Measurements from ENCODE around the gene PLEKHH1.

Gene PLEKHH1

GRCh38 chr14:67532998-67533753 is at the start of gene PLEKHH1:
Gene PLEKHH1, plus strand, starts transcription at chr14:67533290. Its CDS starts 8,578 bp downstream, at chr14:67541868.
- DNase-seq (ENCODE audit: low read depth), result no peak

DNA sequence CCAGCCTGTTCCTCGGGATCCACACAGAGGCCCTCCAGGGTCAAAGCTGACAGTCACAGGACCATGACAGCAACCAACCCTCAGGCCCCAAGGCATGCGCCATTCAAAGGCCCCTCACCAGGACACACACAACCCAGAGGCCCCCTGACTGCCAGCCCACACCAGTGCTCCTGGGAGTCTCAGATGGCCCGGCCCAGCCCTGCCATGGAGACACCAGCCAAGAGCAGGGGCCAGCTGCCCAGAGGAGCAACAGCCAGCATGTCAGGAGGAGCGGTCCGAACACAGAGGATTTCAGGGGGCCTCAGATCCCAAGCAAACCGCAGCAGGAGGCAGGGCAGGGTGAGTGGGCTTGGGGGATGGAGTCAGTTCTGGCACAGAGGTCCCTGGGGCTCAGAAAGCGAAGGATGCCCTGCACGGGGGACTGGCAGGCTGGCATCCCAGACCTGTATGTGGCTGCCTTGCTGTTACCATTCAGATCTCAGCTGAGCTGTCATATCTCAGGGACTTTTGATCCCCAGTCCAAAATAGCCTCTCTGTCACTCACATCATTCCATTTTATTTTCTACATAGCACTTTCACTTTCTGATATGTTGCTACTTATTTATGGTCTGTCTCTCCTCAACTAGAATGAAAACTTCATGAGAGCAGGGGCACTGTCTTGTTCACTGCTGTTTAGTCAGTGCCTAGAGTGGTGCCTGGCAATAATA is 49.4 kb upstream of the PLEKHH1 start:
- no peak for DNase-seq (ENCODE audit: low read depth)

GRCh38 chr14:67485501-67486095 is 47.5 kb upstream of the PLEKHH1 start:
- DNase-seq (ENCODE audit: low read depth), result no peak

DNA sequence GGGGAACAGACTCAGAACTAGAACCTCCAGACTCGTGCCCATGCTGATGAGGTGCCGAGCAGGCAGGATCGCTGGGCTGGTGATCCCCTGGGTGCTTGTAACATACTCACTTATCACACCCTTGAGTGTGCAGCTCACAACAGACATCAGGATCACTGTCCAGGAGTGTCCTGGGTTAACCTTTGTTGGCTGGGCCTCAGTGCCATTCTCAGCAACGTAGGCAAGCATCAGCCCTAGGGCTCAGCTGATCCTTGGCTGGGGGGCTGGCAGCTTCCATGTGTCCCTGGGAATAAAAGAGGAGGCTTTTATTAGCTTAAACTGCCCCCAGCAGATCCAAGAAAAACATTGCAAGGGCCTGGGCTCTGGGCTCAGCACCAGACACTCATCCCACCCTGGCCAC is 46.2 kb upstream of the PLEKHH1 start:
- DNase-seq (ENCODE audit: low read depth), result no peak

DNA sequence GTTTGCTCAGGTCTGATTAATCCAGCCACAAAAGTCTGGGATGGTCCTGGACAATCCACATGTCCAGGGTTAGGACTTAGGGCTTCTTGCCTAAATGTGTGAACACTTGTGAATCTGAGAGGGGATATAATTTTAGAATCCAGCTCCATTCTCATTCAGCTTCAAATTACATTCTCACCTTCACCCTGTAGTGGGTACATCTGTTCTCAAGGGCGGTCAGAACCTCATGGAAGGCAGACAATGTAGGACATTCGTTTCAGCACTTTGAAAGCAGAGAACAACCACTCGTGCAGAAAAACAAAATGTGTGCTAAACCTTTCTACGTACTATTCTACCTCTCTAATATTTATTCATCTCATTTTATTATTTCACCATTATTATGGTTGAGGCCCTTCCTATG is 45.8 kb upstream of the PLEKHH1 start:
- no peak for DNase-seq (ENCODE audit: low read depth)

- no peak for DNase-seq (ENCODE audit: low read depth)
Measured at GRCh38 chr14:67487937-67488893, 44.9 kb upstream of the PLEKHH1 start, which contains the start of gene TMEM229B. Gene TMEM229B, minus strand, starts transcription at chr14:67488721. Its CDS starts 14,798 bp downstream, at chr14:67473923.

- no peak for DNase-seq (ENCODE audit: low read depth)
Measured at GRCh38 chr14:67490196-67490595, 42.9 kb upstream of the PLEKHH1 start.

DNA sequence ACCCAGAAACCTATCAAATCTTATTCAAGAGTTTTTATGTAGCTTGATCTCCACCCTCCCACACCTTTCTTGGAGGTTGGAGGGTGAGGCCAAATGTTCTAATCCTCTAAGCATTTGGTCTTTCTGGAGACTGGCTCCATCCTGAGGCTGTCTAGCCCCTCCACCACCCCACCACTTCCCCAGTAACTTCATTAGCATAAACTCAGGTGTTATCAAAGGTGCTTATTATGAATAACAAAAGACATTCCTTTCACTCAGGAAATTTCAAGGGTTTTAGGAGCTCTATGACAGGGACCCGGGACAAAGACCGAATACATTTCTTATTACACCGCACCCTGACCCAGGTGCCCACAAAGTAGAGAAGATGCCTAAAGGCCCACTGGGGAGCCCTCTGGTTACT is 41.8 kb upstream of the PLEKHH1 start:
- DNase-seq (ENCODE audit: low read depth), result no peak

- DNase-seq (ENCODE audit: low read depth), result no peak
Measured at GRCh38 chr14:67491741-67492507, 41.2 kb upstream of the PLEKHH1 start.

DNA sequence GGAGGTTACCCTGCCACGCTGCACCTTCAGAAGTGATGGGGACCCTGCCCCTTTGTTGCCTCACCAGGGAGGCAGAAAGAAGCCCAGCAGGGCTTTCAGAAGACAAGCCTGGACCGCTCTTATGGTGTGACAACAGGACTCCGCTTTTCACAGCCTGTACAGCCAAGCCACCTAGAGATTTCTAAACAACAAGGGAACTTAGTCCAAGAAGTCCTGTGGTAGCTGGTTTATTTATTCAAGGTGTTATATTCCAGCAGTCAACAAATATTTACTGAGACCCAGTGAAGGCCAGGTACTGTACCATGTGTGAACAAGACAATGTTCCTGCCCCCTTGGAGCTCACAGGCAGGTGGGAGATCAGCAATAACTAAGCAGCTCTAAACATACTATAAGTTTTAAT is 40.6 kb upstream of the PLEKHH1 start:
- DNase-seq (ENCODE audit: low read depth), result no peak

DNA sequence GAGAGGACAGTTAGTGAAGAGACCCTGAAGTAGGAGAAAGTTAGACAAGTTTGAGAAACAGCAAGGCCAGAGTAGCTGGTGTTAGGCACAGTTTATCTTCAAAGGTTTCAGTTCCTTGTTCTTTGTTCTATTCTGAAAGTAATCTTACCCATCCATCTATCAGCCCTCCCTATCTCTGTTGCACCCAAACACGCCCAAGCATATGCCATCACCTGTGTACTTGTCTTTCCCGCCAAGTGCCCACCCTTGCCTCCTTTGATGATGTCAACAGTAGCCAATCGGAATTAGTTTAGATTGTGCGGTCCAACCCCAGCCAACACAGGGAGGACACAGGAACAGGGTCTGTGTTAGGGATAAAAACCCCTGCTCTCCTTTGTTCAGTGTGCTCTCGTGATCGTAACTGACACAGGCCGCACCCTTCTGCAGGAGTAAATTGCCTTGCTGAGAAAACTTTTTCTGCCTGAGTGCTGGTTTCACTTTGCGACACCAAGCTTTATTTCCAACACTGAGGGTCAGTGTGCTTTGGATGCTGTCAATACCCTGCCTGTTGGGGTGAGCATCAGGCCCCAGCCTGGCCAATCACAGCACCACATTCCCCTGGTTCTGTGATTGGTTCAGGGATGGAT is 39.9 kb upstream of the PLEKHH1 start:
- DNase-seq (ENCODE audit: low read depth), result no peak

DNA sequence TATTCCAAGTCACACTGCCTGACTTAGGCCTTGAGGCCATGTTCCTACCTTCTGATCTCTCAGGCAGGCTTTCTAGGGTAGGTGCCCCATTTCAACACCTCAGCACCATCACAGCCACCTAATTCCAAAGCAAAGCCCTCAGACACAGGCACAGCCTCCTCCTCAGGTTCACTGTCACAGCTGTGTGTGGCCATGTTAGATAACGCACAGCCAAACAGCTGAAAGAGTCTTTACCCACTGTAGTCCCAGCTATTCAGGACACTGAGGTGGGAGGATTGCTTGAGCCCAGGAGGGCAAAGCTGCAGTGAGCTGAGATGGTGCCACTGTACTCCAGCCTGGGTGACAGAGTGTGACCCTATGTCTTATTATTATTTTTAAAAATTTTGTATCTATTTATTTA is 37.3 kb upstream of the PLEKHH1 start:
- no peak for DNase-seq (ENCODE audit: low read depth)

DNA sequence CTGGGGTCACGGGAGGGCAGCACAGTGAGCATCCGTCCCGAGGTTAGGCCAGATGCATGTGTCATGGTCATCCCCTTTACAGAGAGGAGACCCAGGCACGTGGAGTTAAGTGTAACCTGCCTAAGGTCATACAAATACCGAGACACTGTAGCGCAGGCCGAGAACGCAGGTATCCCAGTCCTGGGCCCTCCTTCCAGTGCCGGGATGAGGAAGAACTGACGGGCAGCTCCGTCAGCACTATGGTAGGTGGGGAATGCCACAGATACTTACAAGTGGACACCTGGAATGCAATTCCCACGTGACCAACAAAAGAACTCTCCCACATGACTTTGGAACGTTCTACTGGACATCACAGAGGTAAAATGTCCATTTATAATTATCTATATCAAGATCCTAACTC is 35.9 kb upstream of the PLEKHH1 start:
- DNase-seq (ENCODE audit: low read depth), result no peak

GRCh38 chr14:67497716-67498115 is 35.4 kb upstream of the PLEKHH1 start:
- no peak for DNase-seq (ENCODE audit: low read depth)

GRCh38 chr14:67500981-67501380 is 32.1 kb upstream of the PLEKHH1 start:
- no peak for DNase-seq (ENCODE audit: low read depth)

GRCh38 chr14:67501670-67502069 is 31.4 kb upstream of the PLEKHH1 start:
- DNase-seq (ENCODE audit: low read depth), result no peak

DNA sequence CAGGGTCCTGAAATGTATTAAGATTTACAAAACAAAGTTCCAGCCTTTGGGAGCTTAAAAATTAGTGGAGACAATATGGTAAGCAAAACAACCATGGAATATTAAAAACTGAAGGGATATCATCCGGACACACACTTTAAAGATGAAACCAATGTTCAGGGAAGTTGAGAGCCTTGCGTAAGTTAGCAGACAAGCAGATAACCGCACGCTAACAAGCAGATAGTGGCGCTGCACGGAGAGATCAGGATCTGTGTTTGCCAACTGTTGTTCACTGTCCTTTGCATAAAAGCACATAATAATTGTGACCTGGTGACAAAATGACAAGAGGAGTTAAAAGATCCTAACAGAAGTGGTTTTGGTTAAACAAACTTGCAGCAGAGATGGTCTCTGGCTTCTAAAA is 30.2 kb upstream of the PLEKHH1 start:
- no peak for DNase-seq (ENCODE audit: low read depth)

DNA sequence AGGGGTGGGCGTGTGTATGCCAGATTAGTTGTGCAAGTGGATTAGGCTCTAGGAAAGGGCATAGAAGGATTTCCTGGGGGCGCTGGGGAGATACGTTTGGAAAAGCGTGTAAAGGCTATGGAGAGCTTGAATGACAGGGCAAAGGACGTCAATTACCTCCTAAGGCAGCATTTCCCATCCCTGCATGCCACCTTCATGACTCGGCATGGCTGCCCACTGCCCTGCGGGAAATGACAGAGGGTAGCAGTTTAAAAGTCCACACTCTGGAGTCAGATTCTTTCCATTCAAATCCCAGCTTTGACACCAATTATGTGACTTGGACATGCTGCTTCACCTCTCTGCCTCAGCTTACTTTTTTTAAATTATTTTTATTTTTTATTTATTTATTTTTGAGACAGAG is 29.8 kb upstream of the PLEKHH1 start:
- no peak for DNase-seq (ENCODE audit: low read depth)

DNA sequence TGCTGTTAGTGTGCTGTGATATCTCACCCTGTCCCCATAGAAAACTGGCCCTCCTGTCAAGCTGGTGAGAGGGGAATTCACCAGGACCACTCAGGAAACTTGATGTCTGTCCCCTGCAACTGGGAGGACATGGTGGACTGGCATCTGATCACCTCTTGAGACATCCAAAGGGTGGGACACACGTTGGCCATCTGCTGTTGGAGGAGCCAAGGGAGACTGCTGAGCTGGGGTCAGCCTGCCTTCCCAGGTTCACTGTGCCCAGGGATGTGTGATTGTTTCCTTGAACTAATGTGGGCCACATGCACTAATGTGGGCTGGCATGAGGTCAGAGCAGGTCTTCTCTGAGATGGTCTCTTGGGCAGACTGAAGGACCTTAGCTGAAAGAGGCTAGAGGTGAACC is 27.8 kb upstream of the PLEKHH1 start:
- no peak for DNase-seq (ENCODE audit: low read depth)

GRCh38 chr14:67508956-67509355 is 24.1 kb upstream of the PLEKHH1 start:
- no peak for DNase-seq (ENCODE audit: low read depth)

DNA sequence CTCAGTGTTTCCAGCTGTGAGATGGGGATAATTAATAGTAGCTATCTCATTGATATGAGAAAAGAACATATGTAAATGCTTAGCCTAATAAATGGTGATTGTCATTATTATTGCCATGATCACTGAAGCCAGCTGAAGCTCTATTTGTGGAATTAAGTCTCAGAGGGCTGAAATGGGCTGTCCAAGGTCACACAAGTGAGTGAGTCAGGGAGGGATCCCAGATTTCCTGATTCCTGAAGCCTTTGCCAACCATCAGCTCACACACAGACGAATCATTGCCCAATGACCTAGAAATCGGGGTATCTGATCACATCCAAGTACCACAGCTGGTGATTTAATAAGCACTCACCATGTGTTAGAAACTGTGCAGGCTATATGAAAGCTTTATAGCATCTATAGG is 23.0 kb upstream of the PLEKHH1 start:
- DNase-seq (ENCODE audit: low read depth), result no peak

Measured in CMK (cell line).